Neural progenitor cell (in vitro differentiated cells): ENCODE data around the gene ARID5A.

Experiments
- CTCF ChIP-seq: fragments of 200-600 bp; sonication (generic); IDR thresholded peaks from 2 replicates; pipeline ENCODE4 v1.5.1; 2017; ENCODE audit warnings: antibody characterized with exemption, mild to moderate bottlenecking
- EZH2 ChIP-seq: fragments of 200-600 bp; sonication (generic); IDR thresholded peaks from 2 replicates; pipeline ENCODE4 v1.6.1; 2017; ENCODE audit warnings: antibody characterized with exemption, mild to moderate bottlenecking, moderate library complexity
- EZH2phosphoT487 ChIP-seq: fragments of 200-600 bp; sonication (generic); IDR thresholded peaks from 2 replicates; pipeline ENCODE4 v1.6.1; 2017; ENCODE audit warnings: antibody characterized with exemption

- no peak for TF ChIP-seq CTCF
- no peak for TF ChIP-seq EZH2phosphoT487
- TF ChIP-seq EZH2, result no peak
Measured at GRCh38 chr2:96594282-96594681, 57.7 kb downstream of the ARID5A start.
